Measurements from ENCODE around the gene TXNDC15.
A peak's percentile ranks its signal among the peaks of the same experiment; 100 is the strongest.
"Not testable (repeated sequence)": the region's sequence is repeated elsewhere in the genome, so short reads cannot be mapped to it uniquely, and the experiment has no call there.

The TXNDC15 gene

GRCh38 chr5:134878403-134878802, 4.2 kb downstream of the TXNDC15 start:
- no peak for DNase-seq

GRCh38 chr5:134879456-134879855, 5.3 kb downstream of the TXNDC15 start:
- no peak for DNase-seq

GRCh38 chr5:134880937-134881336, 6.8 kb downstream of the TXNDC15 start:
- DNase-seq, result not testable (repeated sequence)

- DNase-seq, result not testable (repeated sequence)
Observed at GRCh38 chr5:134881711-134882110, 7.5 kb downstream of the TXNDC15 start.

- no peak for DNase-seq
Observed at GRCh38 chr5:134887593-134888159, 13.5 kb downstream of the TXNDC15 start.

- DNase-seq, result no peak
Observed at GRCh38 chr5:134889335-134889734, 15.2 kb downstream of the TXNDC15 start.

GRCh38 chr5:134891473-134891872, 17.3 kb downstream of the TXNDC15 start:
- no peak for DNase-seq

- DNase-seq, result no peak
Observed at GRCh38 chr5:134892282-134892681, 18.1 kb downstream of the TXNDC15 start.

GRCh38 chr5:134892926-134893325, 18.8 kb downstream of the TXNDC15 start:
- DNase-seq, result no peak

GRCh38 chr5:134893748-134894505, 19.8 kb downstream of the TXNDC15 start:
- DNase-seq, result no peak

GRCh38 chr5:134902071-134902801, 28.1 kb downstream of the TXNDC15 start:
- DNase-seq, result no peak

GRCh38 chr5:134904610-134905245, 30.6 kb downstream of the TXNDC15 start, which contains the start of gene PCBD2:
Gene PCBD2, plus strand, starts transcription at chr5:134905131. Its CDS starts 9 bp downstream, at chr5:134905140.
- DNase-seq, result peak; percentile 76 to 97 (median 84)

- DNase-seq, result peak; percentile 18 to 78 (median 50)
Observed at GRCh38 chr5:134905246-134905996, 31.2 kb downstream of the TXNDC15 start.

- no peak for DNase-seq
Observed at GRCh38 chr5:134906811-134907210, 32.6 kb downstream of the TXNDC15 start.

- not testable (repeated sequence) for DNase-seq
Observed at GRCh38 chr5:134910752-134911151, 36.6 kb downstream of the TXNDC15 start.

GRCh38 chr5:134911285-134912206, 37.4 kb downstream of the TXNDC15 start:
- no peak for DNase-seq

- DNase-seq, result no peak
Observed at GRCh38 chr5:134913254-134913653, 39.1 kb downstream of the TXNDC15 start.

- no peak for DNase-seq
Observed at GRCh38 chr5:134913795-134914194, 39.6 kb downstream of the TXNDC15 start.

- no peak for DNase-seq
Observed at GRCh38 chr5:134917070-134917815, 43.1 kb downstream of the TXNDC15 start.

GRCh38 chr5:134918861-134919260, 44.7 kb downstream of the TXNDC15 start:
- DNase-seq, result no peak

All from T-helper 1 cell (primary cell).